ENCODE measurements around the gene SNX15. TPM values are rescaled to one million over a fixed set of nuclear protein-coding genes. Genes with fewer than 3 reads are reported as not detected.

Gene SNX15
- total and polyA plus RNA-seq, 2 donors (not counting 3 experiments of a cell fraction or from before 2014, with no cell fraction given): 15.5 to 21.8 TPM

- H3K36me3 ChIP-seq (ENCODE audit: control insufficient read depth in 2 of 2, extremely low read depth in 1 of 2, insufficient read depth in 2 of 2, low read length in 2 of 2): peaks cover 5 to 28% of the 10 kb centered on the region in 2 experiments
- dilution Hi-C loops (cut with MboI; ENCODE audit: extremely low pct_ligation_motif_present, low sequenced_read_pairs) (no loop called here), intact Hi-C loops (cut with micrococcal nuclease) (no loop called here)
- H3K79me2 ChIP-seq (ENCODE audit: control insufficient read depth, insufficient read depth, low read length): peaks cover 27% of the 10 kb centered on the region
- H3K4me3 ChIP-seq (replicated peaks in 1 of 3; ENCODE audit: insufficient read depth in 1 of 3, low read depth in 1 of 3, low read length in 3 of 3): no peak overlapping the region
- FAIRE-seq: no peak
- no peak overlapping the region for H3K9ac ChIP-seq (replicated peaks; ENCODE audit: extremely low read depth, insufficient read depth, low read length)
- H3K9me3 ChIP-seq (replicated peaks; ENCODE audit: control insufficient read depth, insufficient read depth, low read length): no peaks in the 10 kb centered on the region
- no peaks in the 10 kb centered on the region for H3K27me3 ChIP-seq (ENCODE audit: control insufficient read depth in 2 of 2, insufficient read depth in 2 of 2, low read length in 2 of 2)
- no peak overlapping the region for H3K4me2 ChIP-seq (ENCODE audit: insufficient read depth, low read length)
- no peak overlapping the region for H2AFZ ChIP-seq (ENCODE audit: low read depth, low read length)
- no peaks in the 10 kb centered on the region for H4K20me1 ChIP-seq (replicated peaks; ENCODE audit: control insufficient read depth, extremely low read depth, insufficient read depth, low read length)
- peaks cover 17% of the 10 kb centered on the region for H3K4me1 ChIP-seq (ENCODE audit: control insufficient read depth, extremely low read depth, insufficient read depth, low read length)
- no peak for DNase-seq (ENCODE audit: low read depth, low spot score)
- ChIA-PET CTCF (no interaction called here), POLR2A (interaction anchor here (2.0 kb wide), 1 partner anchor 36 kb away, joined by 6 read pairs; the partner anchor contains the start of genes FAU and MRPL49)
- no peak for TF ChIP-seq EZH2 (IDR thresholded peaks at IDR 0.05; ENCODE audit: borderline replicate concordance, low read depth, low read length, severe bottlenecking)
- H3K27ac ChIP-seq (ENCODE audit: insufficient read depth, low read depth, low read length): no peak overlapping the region
- no TSS peak for BruUV-seq (replicated peaks)
- H3K9me1 ChIP-seq (replicated peaks; ENCODE audit: control insufficient read depth, extremely low read depth, insufficient read depth, low read length): no peaks in the 10 kb centered on the region
Observed at GRCh38 chr11:65086809-65087208, 59.6 kb downstream of the SNX15 start.

- H3K27me3 ChIP-seq (ENCODE audit: control insufficient read depth in 2 of 2, insufficient read depth in 2 of 2, low read length in 2 of 2): no peaks in the 10 kb centered on the region
- DNase-seq (ENCODE audit: low read depth, low spot score) (no peak), FAIRE-seq (no peak)
- H3K9ac ChIP-seq (replicated peaks; ENCODE audit: extremely low read depth, insufficient read depth, low read length): no peak overlapping the region
- H3K4me1 ChIP-seq (ENCODE audit: control insufficient read depth, extremely low read depth, insufficient read depth, low read length): peaks cover 17% of the 10 kb centered on the region
- no peak overlapping the region for H3K4me3 ChIP-seq (replicated peaks in 1 of 3; ENCODE audit: insufficient read depth in 1 of 3, low read depth in 1 of 3, low read length in 3 of 3)
- no peaks in the 10 kb centered on the region for H4K20me1 ChIP-seq (replicated peaks; ENCODE audit: control insufficient read depth, extremely low read depth, insufficient read depth, low read length)
- no peak overlapping the region for H2AFZ ChIP-seq (ENCODE audit: low read depth, low read length)
- dilution Hi-C loops (cut with MboI; ENCODE audit: extremely low pct_ligation_motif_present, low sequenced_read_pairs): no loop called here
- H3K9me3 ChIP-seq (replicated peaks; ENCODE audit: control insufficient read depth, insufficient read depth, low read length): no peaks in the 10 kb centered on the region
- no peak overlapping the region for H3K4me2 ChIP-seq (ENCODE audit: insufficient read depth, low read length)
- no peak for TF ChIP-seq GATA2 (IDR thresholded peaks at IDR 0.05; ENCODE audit: insufficient read depth, insufficient read length, low read depth, low read length)
- TF ChIP-seq EZH2 (IDR thresholded peaks at IDR 0.05; ENCODE audit: borderline replicate concordance, low read depth, low read length, severe bottlenecking): no peak
- TF ChIP-seq FOS (IDR thresholded peaks at IDR 0.05; ENCODE audit: borderline replicate concordance, insufficient read depth, low read length): no peak
- no peak for TF ChIP-seq POLR2A (IDR thresholded peaks at IDR 0.05; ENCODE audit: low read depth, low read length)
- no peak for TF ChIP-seq MAX (IDR thresholded peaks at IDR 0.05; ENCODE audit: insufficient read depth, insufficient read length)
- TF ChIP-seq POLR2AphosphoS5 (IDR thresholded peaks at IDR 0.05; ENCODE audit: insufficient read depth, low read depth, low read length): no peak
- no peak for TF ChIP-seq JUN (IDR thresholded peaks at IDR 0.05; ENCODE audit: borderline replicate concordance, insufficient read depth, insufficient read length, low read depth)
- TF ChIP-seq CTCF (IDR thresholded peaks at IDR 0.05; ENCODE audit: extremely low read depth in 1 of 2, insufficient read depth in 1 of 2, low read depth in 1 of 2, low read length in 2 of 2): no peak
- no peak for TF ChIP-seq MYC (IDR thresholded peaks at IDR 0.05; ENCODE audit: low read depth, low read length)
- no peaks in the 10 kb centered on the region for H3K9me1 ChIP-seq (replicated peaks; ENCODE audit: control insufficient read depth, extremely low read depth, insufficient read depth, low read length)
- intact Hi-C loops (cut with micrococcal nuclease): no loop called here
- peaks cover 23% of the 10 kb centered on the region for H3K79me2 ChIP-seq (ENCODE audit: control insufficient read depth, insufficient read depth, low read length)
- BruUV-seq (replicated peaks): no TSS peak
- no peak overlapping the region for H3K27ac ChIP-seq (ENCODE audit: insufficient read depth, low read depth, low read length)
- POLR2A ChIA-PET: no interaction called here
- H3K36me3 ChIP-seq (ENCODE audit: control insufficient read depth in 2 of 2, extremely low read depth in 1 of 2, insufficient read depth in 2 of 2, low read length in 2 of 2): peaks cover 5 to 28% of the 10 kb centered on the region in 2 experiments
- CTCF ChIA-PET: no interaction called here
Observed at GRCh38 chr11:65087216-65087615, 60.0 kb downstream of the SNX15 start.
